H9 (cell line): ENCODE data around the gene BCKDHA. TPM values are rescaled to one million over a fixed set of nuclear protein-coding genes. Genes with fewer than 3 reads are reported as not detected.

Experiments used
- DNase-seq: peaks from one replicate; pipeline ENCODE4 v3.0.0-alpha.2; 2017
- H2AFZ ChIP-seq: one replicate; pipeline ENCODE4 v1.6.1; 2013; ENCODE audit warnings: mild to moderate bottlenecking, low read length, control low read depth, moderate library complexity
- H2AK5ac ChIP-seq: 2 replicates; pipeline ENCODE4 v1.6.1; 2013; ENCODE audit warnings: low read length, control low read depth, mixed read lengths; ENCODE audit not compliant: insufficient read length
- H2BK120ac ChIP-seq: one replicate; pipeline ENCODE4 v1.6.1; 2013; ENCODE audit warnings: low read depth, mild to moderate bottlenecking, low read length, control low read depth, inconsistent platforms; ENCODE audit not compliant: poor library complexity, severe bottlenecking
- H2BK12ac ChIP-seq: 2 replicates; pipeline ENCODE4 v1.6.1; 2013; ENCODE audit warnings: low read length, control low read depth, mixed read lengths, low read depth; ENCODE audit not compliant: insufficient read length
- H2BK15ac ChIP-seq: 2 replicates; pipeline ENCODE4 v1.6.1; 2013; ENCODE audit warnings: low read depth, low read length, control low read depth
- H2BK20ac ChIP-seq: one replicate; pipeline ENCODE4 v1.6.1; 2013; ENCODE audit warnings: low read depth, mild to moderate bottlenecking, low read length, control low read depth, inconsistent platforms; ENCODE audit not compliant: poor library complexity, severe bottlenecking
- H2BK5ac ChIP-seq: 2 replicates; pipeline ENCODE4 v1.6.1; 2013; ENCODE audit warnings: low read length, control low read depth, mixed read lengths; ENCODE audit not compliant: insufficient read length
- H3K14ac ChIP-seq: 2 replicates; pipeline ENCODE4 v1.6.1; 2013; ENCODE audit warnings: low read length, control low read depth; ENCODE audit not compliant: insufficient read depth
- H3K18ac ChIP-seq: 2 replicates; pipeline ENCODE4 v1.6.1; 2013; ENCODE audit warnings: low read depth, mild to moderate bottlenecking, mixed read lengths, low read length, control low read depth; ENCODE audit not compliant: insufficient read length
- H3K23ac ChIP-seq: 2 replicates; pipeline ENCODE4 v1.6.1; 2013; ENCODE audit warnings: low read length, control low read depth, mixed read lengths, low read depth; ENCODE audit not compliant: insufficient read length
- H3K23me2 ChIP-seq: 2 replicates; pipeline ENCODE4 v1.6.1; 2013; ENCODE audit warnings: low read depth, mild to moderate bottlenecking, mixed read lengths, low read length, control low read depth; ENCODE audit not compliant: insufficient read length, poor library complexity, severe bottlenecking
- H3K27ac ChIP-seq: 2 replicates; pipeline ENCODE4 v1.5.1; 2013; ENCODE audit warnings: low read length, control low read depth, mixed read lengths, low read depth; ENCODE audit not compliant: insufficient read length
- H3K27me3 ChIP-seq: 2 replicates; pipeline ENCODE4 v1.6.1; 2013; ENCODE audit warnings: low read length, control low read depth, inconsistent platforms; ENCODE audit not compliant: insufficient read depth
- H3K4ac ChIP-seq: 2 replicates; pipeline ENCODE4 v1.6.1; 2013; ENCODE audit warnings: low read depth, mild to moderate bottlenecking, control low read depth, inconsistent platforms, low read length, moderate library complexity
- H3K4me1 ChIP-seq: 2 replicates; pipeline ENCODE4 v1.6.1; 2013; ENCODE audit warnings: low read length, control low read depth, inconsistent platforms; ENCODE audit not compliant: insufficient read depth
- H3K4me2 ChIP-seq: 2 replicates; pipeline ENCODE4 v1.6.1; 2013; ENCODE audit warnings: low read length, control low read depth, mixed read lengths; ENCODE audit not compliant: insufficient read length, insufficient read depth
- H3K56ac ChIP-seq: 2 replicates; pipeline ENCODE4 v1.6.1; 2013; ENCODE audit warnings: low read depth, mild to moderate bottlenecking, mixed read lengths, low read length, control low read depth; ENCODE audit not compliant: insufficient read length
- H3K79me1 ChIP-seq: 2 replicates; pipeline ENCODE4 v1.6.1; 2013; ENCODE audit warnings: low read depth, mild to moderate bottlenecking, moderate library complexity, low read length, control low read depth, inconsistent platforms; ENCODE audit not compliant: insufficient read depth, poor library complexity, severe bottlenecking
- H3K79me2 ChIP-seq: 2 replicates; pipeline ENCODE4 v1.6.1; 2013; ENCODE audit warnings: low read length, control low read depth, inconsistent platforms; ENCODE audit not compliant: insufficient read depth
- H3K9ac ChIP-seq: 2 replicates; pipeline ENCODE4 v1.6.1; 2013; ENCODE audit warnings: low read length, control low read depth, mixed read lengths; ENCODE audit not compliant: insufficient read length; ENCODE audit errors: extremely low read depth
- H3K9me3 ChIP-seq: one replicate; pipeline ENCODE4 v1.6.1; 2013; ENCODE audit warnings: low read depth, low read length, inconsistent platforms; ENCODE audit not compliant: control insufficient read depth
- H3T11ph ChIP-seq: one replicate; pipeline ENCODE4 v1.6.1; 2013; ENCODE audit warnings: mild to moderate bottlenecking, low read length, control low read depth, inconsistent platforms
- H4K20me1 ChIP-seq: one replicate; pipeline ENCODE4 v1.6.1; 2013; ENCODE audit not compliant: control insufficient read depth, insufficient read length, insufficient read depth
- H4K5ac ChIP-seq: 2 replicates; pipeline ENCODE4 v1.6.1; 2013; ENCODE audit warnings: low read depth, mild to moderate bottlenecking, mixed read lengths, low read length, control low read depth; ENCODE audit not compliant: insufficient read length
- H4K8ac ChIP-seq: replicated peaks from 2 replicates; pipeline ENCODE4 v1.6.1; 2013; ENCODE audit warnings: low read length, control low read depth, mixed read lengths, low read depth; ENCODE audit not compliant: insufficient read length
- H4K91ac ChIP-seq: 2 replicates; pipeline ENCODE4 v1.6.1; 2013; ENCODE audit warnings: low read depth, mild to moderate bottlenecking, moderate library complexity, mixed read lengths, low read length, control low read depth; ENCODE audit not compliant: insufficient read length
- H3K27ac Mint-ChIP-seq, 3 experiments: 2 replicates in 2 of 3; 3 replicates in 1 of 3; pipeline ENCODE4 v1.8.0; 2020 to 2021; ENCODE audit warnings: mixed read lengths in 3 of 3, mild to moderate bottlenecking in 1 of 3, moderate library complexity in 1 of 3
- H3K27me3 Mint-ChIP-seq: 2 replicates; pipeline ENCODE4 v1.8.0; 2021; ENCODE audit warnings: low read depth, mild to moderate bottlenecking, moderate library complexity, mixed read lengths
- H3K36me3 Mint-ChIP-seq, 3 experiments: 2 replicates in 2 of 3; 3 replicates in 1 of 3; pipeline ENCODE4 v1.8.0; 2020 to 2021; ENCODE audit warnings: low read depth in 3 of 3, mixed read lengths in 3 of 3; ENCODE audit not compliant: insufficient read depth in 1 of 3
- H3K4me1 Mint-ChIP-seq, 2 experiments: 2 replicates each; pipeline ENCODE4 v1.8.0; 2020; ENCODE audit warnings: mixed read lengths in 2 of 2
- H3K4me3 Mint-ChIP-seq, 2 experiments: 2 replicates in 1 of 2; 3 replicates in 1 of 2; pipeline ENCODE4 v1.8.0; 2020 to 2021; ENCODE audit warnings: mild to moderate bottlenecking in 2 of 2, mixed read lengths in 2 of 2, moderate library complexity in 1 of 2
- H3K9me3 Mint-ChIP-seq, 2 experiments: 2 replicates in 1 of 2; 3 replicates in 1 of 2; pipeline ENCODE4 v1.8.0; 2020; ENCODE audit warnings: mild to moderate bottlenecking in 2 of 2, mixed read lengths in 2 of 2, moderate library complexity in 1 of 2
- CTCF ChIP-seq: fragments of 200-600 bp; sonication (generic); conservative IDR thresholded peaks from 3 replicates; pipeline ENCODE4 v1.8.0; 2021; ENCODE audit warnings: antibody characterized with exemption, mild to moderate bottlenecking
- WGBS: extraction: QIAGEN DNeasy Blood & Tissue Kit; methylation state at CpG from one replicate; pipeline ENCODE4 v1.1.7; 2013; ENCODE audit warnings: missing lambda C conversion rate, low lambda C conversion rate, mixed read lengths; ENCODE audit not compliant: insufficient read length; ENCODE audit errors: extremely low coverage; 5-methylcytosine and 5-hydroxymethylcytosine counted together
- total RNA-seq: library from RNA; stranded (reverse); gene quantifications from 2 replicates; pipeline ENCODE4 v1.2.1, GENCODE V29; 2021

BCKDHA gene
- total RNA-seq, 1 experiment from 2014 or later, result 21.1 TPM

GRCh38 chr19:41376241-41376997 is 21.2 kb upstream of the BCKDHA start, which contains the start of gene TMEM91:
TMEM91 (plus strand) TSS chr19:41376533; CDS start chr19:41378310, 1,777 bp downstream.
- Mint-ChIP-seq H3K9me3 (no peaks in the 10 kb centered on the region; a peak in 1 of 5 replicates), H3K4me3 (peak within 1 kb of the TSS; percentile 75 to 79), H3K4me1 (peaks cover 12 to 19% of the 10 kb centered on the region in 2 experiments), H3K36me3 (no peaks in the 10 kb centered on the region; a peak in 1 of 7 replicates), H3K27ac (peak within 1 kb of the TSS in 2 of 3 experiments; percentile 6 to 25; a peak in 3 of 7 replicates), H3K27me3 (peaks cover 9% of the 10 kb centered on the region)
- H3K4me2 ChIP-seq, result peak within 1 kb of the TSS; percentile 96
- peaks cover 2% of the 10 kb centered on the region; the same call in 1 of the 2 replicates for H3K4me1 ChIP-seq
- TF ChIP-seq CTCF, result no peak
- no peak within 1 kb of the TSS for H3K4ac ChIP-seq
- H2BK20ac ChIP-seq, result no peak within 1 kb of the TSS
- H3K27me3 ChIP-seq, result no peaks in the 10 kb centered on the region
- H2BK5ac ChIP-seq, result no peak within 1 kb of the TSS
- DNase-seq, result peak; percentile 69
- peak within 1 kb of the TSS; percentile 45 for H3K9ac ChIP-seq
- H4K5ac ChIP-seq, result no peak within 1 kb of the TSS
- H3K14ac ChIP-seq, result peak within 1 kb of the TSS; percentile 70; the same call in 1 of the 2 replicates
- H2AFZ ChIP-seq, result peak within 1 kb of the TSS; percentile 53
- no peak within 1 kb of the TSS for H4K8ac ChIP-seq
- no peak within 1 kb of the TSS for H3K23ac ChIP-seq
- no peak within 1 kb of the TSS for H2BK120ac ChIP-seq
- no peaks in the 10 kb centered on the region for H3K79me1 ChIP-seq
- no peaks in the 10 kb centered on the region for H3K79me2 ChIP-seq
- H3K23me2 ChIP-seq, result peaks cover 7% of the 10 kb centered on the region
- no CpG with 5 or more reads among the region's 47 CpGs for WGBS
- no peak within 1 kb of the TSS for H3K27ac ChIP-seq
- no peak within 1 kb of the TSS for H4K91ac ChIP-seq
- H3T11ph ChIP-seq, result no peak within 1 kb of the TSS
- H3K9me3 ChIP-seq, result no peaks in the 10 kb centered on the region
- H4K20me1 ChIP-seq, result no peaks in the 10 kb centered on the region
- H2BK12ac ChIP-seq, result no peak within 1 kb of the TSS
- no peak within 1 kb of the TSS for H3K18ac ChIP-seq
- no peak within 1 kb of the TSS for H3K56ac ChIP-seq
- no peak within 1 kb of the TSS for H2AK5ac ChIP-seq
- no peak within 1 kb of the TSS for H2BK15ac ChIP-seq
